Breast epithelium (tissue), 3 donors: ENCODE results near the gene ABCC1.

Source experiments
- POLR2A ChIP-seq: fragments of 450-650 bp; IDR thresholded peaks from one replicate; pipeline ENCODE4 v1.6.1; 2016; ENCODE audit warnings: antibody characterized with exemption, mild to moderate bottlenecking, moderate library complexity
- TF ChIP-seq, protein P1 (sequence below), 3 donors: fragments of 450-650 bp; IDR thresholded peaks; one replicate each; pipeline ENCODE4 v1.5.1; 2016 to 2017; ENCODE audit warnings: antibody characterized with exemption in 3 of 3, mild to moderate bottlenecking in 3 of 3, moderate library complexity in 3 of 3

DNA sequence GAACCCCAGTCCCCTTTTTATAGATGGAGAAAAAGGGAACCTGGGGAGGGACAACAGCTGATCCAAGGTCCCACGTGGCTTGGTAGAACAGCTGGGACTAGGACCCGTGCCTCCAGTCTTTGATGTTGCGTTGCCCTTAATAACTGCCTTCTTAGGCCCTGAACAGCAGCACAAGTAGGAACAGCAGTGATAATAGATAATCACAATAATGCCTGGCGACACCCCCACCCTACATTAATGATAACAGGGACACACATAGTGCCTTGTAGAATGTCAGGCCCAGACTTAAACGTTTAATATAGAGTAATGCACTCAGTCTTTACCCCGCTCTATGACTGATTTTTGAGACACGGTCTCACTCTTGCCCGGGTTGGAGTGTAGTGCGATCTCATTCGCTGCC, 177.5 kb downstream of the ABCC1 start:
- TF ChIP-seq, protein P1, sequence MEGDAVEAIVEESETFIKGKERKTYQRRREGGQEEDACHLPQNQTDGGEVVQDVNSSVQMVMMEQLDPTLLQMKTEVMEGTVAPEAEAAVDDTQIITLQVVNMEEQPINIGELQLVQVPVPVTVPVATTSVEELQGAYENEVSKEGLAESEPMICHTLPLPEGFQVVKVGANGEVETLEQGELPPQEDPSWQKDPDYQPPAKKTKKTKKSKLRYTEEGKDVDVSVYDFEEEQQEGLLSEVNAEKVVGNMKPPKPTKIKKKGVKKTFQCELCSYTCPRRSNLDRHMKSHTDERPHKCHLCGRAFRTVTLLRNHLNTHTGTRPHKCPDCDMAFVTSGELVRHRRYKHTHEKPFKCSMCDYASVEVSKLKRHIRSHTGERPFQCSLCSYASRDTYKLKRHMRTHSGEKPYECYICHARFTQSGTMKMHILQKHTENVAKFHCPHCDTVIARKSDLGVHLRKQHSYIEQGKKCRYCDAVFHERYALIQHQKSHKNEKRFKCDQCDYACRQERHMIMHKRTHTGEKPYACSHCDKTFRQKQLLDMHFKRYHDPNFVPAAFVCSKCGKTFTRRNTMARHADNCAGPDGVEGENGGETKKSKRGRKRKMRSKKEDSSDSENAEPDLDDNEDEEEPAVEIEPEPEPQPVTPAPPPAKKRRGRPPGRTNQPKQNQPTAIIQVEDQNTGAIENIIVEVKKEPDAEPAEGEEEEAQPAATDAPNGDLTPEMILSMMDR (IDR thresholded peaks at IDR 0.05) = no peak
- no peak for TF ChIP-seq POLR2A
